ENCODE measurements around the gene SCGB1C1.
"Not testable (repeated sequence)": the region's sequence is repeated elsewhere in the genome, so short reads cannot be mapped to it uniquely, and the experiment has no call there.

Gene SCGB1C1

DNA sequence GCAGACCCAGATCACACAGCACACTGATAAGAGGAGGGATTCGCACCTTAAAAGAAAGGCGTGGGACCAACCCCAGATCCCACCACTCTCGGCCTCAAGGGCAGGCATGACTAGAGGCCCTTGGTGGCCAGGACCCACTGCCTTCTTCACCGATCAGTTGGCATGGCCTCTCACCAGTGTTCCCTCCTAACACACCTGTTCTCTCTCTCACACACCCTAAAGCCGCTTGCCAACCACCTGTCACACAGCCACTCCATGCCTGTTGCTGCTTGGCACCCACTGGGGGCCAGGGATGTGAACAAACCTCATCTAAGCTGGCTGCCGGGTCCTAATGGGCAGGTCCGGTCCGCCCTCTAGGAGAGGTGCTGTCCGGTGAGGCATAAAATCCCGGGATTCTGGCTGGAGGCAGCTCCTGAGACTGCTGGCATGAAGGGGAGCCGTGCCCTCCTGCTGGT is at the start of gene SCGB1C1:
SCGB1C1 (plus strand) TSS at position 405 of the 455 bp plus-strand sequence; CDS start at position 427, 22 bp downstream.
- not testable (repeated sequence) for FAIRE-seq

DNA sequence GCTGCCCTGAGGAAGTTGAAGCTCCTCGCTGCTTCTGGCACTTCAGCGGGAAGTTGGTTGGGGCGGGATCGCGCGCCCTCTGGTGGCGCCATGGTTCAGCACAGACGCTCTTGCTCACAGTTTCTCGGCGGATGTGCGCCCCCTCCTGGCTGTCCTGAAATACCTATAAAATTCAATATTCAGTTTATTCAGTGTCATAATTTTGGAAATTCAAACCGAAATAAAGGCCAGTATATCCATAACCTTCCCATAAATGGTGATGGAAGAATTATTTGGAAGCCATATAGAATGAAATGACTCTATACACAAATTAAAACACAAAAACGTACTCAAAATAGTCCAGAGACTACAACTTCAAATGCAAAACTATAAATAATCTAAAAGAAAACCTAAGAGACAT is 12.6 kb upstream of the SCGB1C1 start:
- FAIRE-seq: not testable (repeated sequence)

DNA sequence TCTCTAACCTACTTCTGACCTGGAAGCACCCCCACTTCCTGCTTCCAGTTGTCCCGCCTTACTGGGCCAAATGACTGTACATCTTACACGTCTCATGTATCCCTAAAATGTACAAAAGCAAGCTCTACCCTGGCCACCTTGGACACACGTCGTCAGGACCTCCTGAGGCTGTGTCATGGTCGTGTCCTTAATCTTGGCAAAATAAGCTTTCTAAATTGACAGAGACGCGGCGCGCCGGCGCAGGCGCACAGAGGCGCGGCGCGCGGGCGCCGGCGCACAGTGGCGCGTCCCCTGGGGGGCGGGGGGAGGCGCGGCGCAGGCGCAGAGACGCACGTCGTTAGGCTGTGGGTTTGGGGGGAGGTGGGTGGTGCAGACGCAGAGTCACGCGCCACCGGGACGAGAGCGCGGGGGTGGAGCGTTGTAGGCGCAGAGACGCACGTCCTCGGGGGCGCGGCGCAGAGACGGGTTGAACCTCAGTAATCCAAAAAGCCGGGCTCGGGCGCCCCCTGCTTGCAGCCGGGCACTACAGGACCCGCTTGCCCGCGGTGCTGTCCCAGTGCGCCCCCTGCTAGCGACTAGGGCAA is 3.6 kb upstream of the SCGB1C1 start:
- FAIRE-seq: not testable (repeated sequence)

DNA sequence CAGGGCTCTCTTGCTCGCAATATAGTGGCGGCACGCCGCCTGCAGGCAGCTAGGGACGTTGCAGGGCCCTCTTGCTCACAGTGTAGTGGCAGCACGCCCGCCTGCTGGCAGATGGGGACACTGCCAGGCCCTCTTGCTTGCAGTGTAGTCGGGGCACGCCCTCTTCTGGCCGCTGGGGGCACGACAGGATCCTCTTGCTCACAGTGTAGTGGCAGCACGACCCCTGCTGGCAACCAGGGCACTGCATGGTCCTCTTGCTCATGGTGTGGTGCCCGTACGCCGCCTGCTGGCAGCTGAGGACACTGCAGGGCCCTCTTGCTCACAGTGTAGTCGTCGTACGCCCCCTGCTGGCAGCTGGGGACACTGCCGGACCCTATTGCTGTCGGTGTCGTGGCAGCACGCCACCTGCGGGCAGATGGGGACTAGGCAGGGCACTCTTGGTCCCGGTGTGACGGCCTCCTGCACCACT is 3.0 kb upstream of the SCGB1C1 start:
- not testable (repeated sequence) for FAIRE-seq

DNA sequence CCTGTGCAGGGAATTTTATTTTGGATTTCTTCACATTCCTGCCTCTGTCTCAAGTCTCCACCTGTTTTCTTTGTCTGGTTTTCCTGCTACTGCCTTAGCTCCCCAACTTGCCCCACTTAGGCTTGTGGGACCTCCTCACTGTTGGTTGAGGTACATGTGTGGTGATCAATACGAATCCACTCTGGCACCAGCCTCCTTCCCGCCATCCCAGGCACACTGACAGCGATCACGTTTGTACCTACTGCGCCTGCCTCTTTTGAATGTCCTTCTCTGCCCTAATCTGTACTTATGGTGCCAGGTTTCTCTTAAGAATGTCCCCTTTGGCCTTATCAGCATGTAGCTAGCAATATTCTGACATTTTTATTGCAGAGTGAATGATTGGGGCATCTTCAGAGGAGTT is 2.3 kb upstream of the SCGB1C1 start:
- not testable (repeated sequence) for FAIRE-seq

DNA sequence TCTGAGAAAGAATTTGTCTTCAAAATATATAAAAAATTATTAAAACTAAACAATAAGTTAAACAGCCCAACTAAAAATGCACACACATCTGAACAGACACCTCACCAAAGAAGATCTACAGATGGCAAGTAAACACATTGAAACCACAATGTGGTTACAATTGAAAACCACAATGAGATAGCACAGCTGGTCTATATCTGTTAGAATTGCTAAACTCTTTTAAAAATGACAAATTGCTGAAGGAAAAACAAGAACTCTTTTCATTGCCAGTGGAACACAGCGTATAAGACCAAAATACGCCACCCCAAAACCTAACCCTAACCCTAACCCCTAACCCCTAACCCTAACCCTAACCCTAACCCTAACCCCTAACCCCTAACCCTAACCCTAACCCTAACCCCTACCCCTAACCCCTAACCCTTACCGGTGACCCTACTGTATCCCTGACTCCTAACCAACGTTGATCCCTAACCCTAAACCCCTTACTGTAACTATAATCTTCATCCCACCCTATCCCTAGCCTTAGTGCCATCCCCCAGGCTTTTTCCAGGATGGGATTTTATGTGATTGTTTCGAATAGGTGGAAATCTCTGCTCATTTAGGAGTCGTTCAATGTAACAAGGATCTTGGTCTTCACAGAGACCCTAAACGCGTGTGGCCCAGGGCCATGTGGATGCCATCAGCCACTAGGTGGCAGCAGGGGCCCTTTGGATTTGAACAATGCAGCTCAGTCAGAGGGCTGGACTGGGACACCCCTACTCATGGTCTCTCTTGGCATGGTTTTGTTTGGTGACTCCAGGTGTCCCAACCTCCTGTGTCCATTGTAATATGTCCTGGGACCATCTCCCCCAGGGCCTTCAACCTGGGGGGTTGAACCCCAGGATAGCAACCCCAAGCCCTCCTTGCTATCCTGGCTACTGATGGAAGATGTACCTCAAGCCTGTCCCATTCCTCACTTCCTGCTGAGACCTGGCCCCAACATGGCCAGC is 1.1 kb upstream of the SCGB1C1 start:
- FAIRE-seq: not testable (repeated sequence)

DNA sequence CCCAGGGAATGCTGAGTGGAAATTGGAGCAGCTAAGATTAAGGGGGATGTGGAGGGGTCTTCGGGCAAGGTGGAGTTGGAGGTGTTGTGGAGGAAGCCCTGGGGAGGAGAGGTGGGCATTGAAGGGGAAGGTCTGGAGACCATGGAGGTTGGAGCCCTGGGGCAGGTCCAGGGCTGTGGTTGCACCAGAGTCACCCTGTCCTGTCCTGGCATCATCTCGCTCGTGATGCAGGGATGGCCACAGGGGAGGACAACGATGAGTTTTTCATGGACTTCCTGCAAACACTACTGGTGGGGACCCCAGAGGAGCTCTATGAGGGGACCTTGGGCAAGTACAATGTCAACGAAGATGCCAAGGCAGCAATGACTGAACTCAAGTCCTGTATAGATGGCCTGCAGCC is 603 bp downstream of the SCGB1C1 start:
- FAIRE-seq: not testable (repeated sequence)

DNA sequence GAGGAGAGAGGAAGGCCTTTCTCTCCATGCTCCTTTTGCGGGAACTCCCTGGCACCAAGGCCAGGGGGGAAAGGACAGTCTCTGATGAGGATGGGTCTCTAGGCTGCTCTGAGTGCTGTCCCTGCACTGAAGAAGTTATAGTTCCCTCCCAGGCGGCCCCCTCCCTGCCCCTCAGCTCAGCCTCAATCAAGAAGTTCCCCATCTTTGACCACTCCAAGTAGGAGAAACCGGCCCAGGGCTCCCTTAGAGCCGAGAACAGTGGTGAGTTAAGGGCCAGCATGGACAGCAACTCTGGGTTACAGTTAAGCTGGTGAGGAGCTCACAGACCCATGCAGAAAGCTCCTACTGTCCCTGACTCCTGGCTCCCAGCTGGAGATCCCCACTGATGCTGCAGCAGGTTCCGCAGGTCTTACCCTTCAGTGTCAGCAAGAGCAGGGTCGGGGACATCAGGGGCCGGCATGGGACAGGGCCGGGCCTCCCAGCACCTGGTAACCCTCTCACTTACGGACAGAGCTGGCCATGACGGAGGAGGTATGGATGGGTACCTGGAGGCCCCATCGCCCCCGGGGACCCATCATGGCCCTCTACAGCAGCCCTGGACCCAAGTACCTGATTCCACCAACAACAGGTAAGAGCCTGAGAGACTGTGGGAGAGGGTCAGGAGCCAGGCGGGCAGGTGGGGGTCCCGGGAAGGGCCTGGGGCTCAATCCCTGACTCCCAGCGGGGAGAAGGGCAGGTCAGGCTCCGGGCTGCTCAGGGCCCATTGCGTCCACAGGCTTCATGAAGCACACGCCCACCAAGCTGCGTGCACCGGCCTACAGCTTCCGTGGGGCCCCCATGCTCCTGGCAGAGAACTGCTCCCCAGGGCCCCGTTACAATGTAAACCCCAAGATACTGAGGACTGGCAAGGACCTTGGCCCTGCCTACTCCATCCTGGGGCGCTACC is 4.2 kb downstream of the SCGB1C1 start:
- FAIRE-seq: no peak

DNA sequence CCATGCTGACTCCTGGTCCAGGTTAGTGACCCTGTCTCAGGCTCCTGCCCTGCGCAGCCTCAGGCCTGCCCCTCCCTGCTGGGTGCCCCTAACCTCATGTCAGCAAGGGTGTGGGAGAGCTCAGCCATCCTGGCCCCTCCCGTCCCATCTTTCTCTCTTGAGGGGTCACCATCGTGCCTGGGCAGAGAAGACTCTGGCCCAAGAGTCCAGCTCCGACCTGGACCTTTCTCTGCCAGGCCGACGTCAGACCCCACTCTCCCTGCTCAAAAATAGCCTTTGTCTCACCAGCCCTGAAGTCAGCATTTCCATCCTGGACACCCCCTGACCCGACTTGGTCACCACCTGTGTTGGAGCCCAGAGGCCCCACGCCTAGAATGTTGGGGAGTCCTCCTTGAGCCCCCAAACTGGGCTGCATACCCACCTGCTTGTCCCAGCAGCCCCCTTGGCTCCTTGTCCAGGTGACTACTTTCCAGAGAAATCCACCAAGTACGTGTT is 4.9 kb downstream of the SCGB1C1 start:
- FAIRE-seq: no peak

DNA sequence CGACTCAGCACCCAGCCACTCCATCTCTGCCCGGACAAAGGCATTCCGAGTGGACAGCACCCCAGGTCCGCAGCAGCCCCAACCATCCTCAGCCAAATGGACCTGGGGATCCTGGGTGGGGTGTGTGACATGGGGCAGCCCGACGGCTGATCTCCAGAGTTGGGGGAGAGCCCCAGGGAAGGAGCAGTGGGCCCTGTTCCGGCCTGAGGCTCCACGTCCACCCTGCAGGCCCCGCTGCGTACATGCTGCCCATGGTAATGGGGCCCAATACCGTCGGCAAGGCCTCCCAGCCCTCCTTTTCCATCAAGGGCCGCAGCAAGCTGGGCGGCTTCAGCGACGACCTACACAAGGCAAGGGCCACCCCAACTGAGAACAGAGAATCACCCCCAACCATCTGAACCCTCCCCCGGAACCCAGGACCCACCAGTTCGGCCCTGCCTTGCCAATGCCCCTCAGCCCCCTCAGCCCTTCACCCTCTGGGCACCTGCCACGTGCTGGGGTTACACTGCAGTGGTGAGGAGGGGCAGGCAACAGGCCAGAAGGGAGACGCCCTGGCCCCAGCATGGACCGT is 5.4 kb downstream of the SCGB1C1 start:
- no peak for FAIRE-seq

DNA sequence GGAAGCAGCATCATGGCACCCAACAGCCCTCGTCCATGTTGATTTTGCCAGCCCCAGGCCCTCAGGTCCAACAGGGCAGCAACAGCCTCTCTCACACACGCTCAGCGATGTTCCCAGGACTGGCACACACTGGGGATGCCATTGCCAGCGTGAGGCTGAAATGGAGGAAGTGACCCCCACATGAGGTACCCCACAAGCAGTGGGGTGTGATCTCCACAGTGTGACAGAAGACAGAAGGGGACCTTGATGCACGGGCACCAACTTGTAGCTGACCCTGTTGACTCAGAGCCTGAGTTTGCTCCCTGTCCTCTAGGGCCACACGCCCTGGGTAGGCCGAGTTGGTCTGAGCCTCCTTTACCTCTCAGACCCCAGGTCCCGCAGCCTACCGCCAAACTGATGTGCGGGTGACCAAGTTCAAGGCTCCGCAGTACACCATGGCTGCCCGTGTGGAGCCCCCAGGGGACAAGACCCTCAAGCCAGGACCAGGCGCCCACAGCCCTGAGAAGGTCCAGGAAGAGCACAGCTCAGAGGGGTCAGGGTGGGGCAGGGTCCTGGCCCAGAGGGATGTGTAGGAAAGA is 6.2 kb downstream of the SCGB1C1 start:
- FAIRE-seq: no peak

DNA sequence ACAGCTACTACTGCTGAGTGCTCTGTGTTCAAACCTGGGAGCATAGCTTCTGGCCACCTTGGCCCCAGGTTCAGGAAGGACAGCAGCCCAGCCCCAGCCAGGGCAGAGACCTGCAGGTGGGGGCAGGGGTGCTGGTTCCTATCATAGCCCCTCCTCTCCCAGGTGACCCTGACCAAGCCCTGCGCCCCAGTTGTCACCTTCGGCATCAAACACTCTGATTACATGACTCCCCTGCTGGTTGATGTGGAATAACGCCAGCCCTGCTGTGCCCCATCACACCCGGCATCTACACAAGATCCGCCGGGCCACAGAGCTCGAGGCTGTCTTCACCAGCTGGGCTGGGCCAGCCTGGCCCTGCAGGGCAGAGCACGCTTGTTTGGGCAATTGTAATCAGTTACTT is 6.9 kb downstream of the SCGB1C1 start:
- no peak for FAIRE-seq

DNA sequence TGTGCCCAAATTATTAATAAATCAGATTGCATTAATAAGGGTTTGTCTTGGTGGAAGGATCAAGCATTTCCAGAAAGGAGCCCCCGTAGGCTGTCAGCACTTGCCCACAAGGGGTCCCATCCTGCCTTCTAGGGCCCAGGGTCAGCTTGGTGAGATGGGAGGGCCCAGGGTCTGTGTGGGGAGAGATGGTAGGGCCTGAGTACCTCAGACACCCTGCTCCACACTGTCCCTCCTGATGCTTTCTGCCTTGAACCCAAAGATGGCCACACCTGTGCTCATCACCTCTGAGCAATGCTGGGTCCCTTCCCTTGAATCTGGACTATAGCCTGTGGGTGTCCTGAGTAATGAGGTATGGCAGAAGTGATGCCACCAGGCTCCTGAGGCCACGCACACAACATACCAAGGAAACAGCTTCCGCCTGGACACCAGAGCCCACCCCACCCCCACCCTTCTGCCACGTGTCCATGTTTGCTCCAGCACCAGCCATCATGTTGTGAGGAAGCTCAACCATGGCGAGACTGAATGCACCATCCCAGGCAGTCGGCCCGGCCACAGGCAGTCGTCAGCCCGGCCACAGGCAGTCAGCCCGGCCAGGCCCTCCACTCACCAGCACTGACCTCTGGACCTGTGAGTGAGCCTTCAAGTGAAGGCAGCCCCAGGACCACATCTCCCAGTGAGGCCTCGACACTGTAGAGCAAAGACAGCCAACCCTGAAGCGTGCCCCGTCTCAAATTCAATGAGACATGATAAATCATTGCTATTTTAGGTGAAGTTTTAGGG is 7.5 kb downstream of the SCGB1C1 start:
- no peak for FAIRE-seq

DNA sequence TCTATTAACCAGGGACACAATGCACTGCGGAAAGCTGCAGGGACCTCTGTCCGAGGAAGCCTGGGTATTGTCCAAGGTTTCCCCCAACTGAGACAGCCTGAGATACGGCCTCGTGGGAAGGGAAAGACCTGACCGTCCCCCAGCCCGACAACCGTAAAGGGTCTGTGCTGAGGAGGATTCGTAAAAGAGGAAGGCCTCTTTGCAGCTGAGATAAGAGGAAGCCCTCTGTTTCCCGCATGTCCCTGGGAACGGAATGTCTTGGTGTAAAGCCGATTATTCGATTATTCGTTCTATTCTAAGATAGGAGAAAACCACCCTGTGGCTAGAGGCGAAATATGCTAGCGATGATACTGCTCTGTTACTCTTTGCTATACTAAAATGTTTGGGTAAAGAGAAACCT is 9.1 kb downstream of the SCGB1C1 start:
- no peak for FAIRE-seq

DNA sequence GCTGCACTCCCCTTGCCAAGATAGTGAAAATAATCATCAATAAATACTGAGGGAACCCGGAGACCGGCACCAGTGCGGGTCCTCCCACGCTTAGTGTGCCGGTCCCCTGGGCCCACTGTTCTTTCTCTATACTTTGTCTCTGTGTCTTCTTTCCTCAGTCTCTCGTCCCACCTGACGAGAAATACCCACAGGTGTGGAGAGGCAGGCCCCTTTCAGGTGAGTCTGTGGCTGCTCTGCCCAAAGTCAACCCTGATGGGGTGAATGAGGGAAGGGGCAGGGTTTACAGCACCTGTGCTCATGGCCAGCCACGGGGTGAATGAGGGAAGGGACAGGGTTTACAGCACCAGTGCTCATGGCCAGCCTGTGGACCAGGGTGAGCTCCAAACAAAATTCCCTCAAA is 9.6 kb downstream of the SCGB1C1 start:
- no peak for FAIRE-seq

DNA sequence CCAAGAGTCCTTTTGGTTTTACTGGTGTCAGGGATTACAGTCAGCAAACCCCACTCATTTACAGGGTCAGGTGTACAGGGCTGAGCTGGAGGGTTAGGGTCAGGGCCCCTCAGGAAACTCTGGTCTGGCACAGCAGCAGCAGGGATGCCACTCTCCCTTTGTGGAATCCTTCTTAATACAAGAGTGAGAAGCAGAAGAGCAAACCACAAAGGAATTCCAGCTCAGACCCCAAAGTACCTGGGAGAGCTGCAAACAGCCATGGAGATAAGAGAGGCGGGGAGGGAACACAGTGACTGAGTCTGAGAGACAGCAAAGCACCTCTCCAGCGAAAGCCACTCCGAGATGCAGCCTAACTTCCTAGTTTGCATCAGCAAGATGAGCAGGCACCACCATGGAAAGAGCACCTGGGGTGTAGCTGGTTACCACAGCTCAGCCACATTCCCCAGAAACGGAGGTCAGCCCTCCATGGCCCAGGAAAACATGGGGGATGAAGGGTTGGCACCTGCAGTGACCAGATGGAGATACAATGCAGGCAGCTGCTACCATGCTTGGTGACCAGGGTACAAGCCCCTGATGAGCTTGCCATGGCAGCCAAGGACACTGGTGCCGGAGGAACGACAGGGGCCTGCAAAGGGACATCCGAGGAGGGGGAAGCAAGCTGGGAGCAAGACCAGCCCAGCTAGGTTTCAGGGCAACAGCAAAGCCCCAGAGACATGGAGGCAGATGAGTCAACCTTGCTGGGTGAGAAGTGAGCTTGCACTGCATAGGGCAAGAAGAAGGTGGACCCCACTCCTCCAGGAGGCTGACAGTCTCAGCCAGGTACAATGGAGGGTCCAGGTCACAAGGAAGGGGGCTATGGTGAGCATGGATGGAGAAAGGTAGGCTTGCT is 10.4 kb downstream of the SCGB1C1 start:
- FAIRE-seq: no peak

DNA sequence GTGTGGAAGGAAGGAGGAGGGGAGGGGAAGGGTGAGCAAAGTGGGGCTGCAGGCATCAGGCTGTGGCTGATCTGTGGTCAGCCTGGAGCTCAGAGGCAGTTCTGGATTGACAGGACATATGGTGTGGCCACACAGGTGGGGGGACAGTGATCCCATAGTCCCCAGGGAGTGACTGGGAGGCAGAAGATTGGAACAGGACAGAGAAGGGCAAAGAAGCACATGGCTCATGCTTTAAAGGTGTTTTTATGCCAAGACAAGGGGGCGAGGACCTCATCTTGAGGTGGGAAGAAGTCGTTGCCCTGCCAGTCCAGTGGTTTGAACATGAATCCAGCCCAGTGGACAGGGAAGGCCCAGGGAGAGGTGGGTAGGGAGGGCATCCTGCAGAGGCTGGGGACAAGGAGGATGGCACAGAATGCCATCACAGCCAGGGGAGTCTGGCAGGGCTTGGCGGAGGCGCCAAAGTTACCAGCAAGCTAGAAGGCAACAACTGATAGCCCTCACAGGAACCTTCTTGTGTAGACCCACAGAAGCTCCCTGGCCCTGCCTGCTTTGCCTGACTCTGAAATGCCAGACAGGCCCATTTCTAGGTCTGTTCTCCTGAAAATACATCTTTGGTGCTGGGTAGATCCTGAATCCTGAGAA is 11.2 kb downstream of the SCGB1C1 start:
- no peak for FAIRE-seq

DNA sequence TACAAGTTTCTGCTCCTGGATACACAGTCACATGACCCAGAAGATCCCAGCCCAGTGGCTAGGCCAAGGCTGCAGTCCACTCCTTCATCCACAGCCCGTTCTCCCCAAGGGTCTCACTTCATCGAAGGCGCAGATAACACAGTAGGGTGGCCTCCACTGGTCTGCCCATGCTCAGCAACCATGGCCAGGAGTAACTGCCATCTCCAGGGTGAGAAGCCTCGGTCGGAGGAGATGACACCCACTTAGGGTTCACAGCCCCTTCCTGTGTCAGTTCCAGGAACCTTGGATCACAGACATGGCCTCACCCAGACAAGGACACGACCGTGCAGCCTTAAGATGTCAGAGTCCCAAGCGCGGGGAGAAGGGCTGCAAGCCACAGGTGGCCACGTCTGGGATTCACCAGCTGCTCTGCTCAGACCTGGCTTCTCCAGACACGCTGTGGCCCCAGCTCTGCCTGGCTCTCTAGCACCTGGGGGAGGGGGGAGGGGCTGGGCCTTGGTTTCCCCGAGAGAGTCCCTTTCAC is 11.8 kb downstream of the SCGB1C1 start:
- FAIRE-seq: no peak

Data from endometrium (tissue), 2 donors.